Stimulated activated CD4-positive, alpha-beta T cell treated with anti-CD3 and anti-CD28 coated beads, Interleukin-4, amount 100 ng/mL, for 48 hours (primary cell): ENCODE measurements around the gene GRK6.
"Not testable (repeated sequence)": the region's sequence is repeated elsewhere in the genome, so short reads cannot be mapped to it uniquely, and the experiment has no call there.

Source experiments
- DNase-seq, 2 donors: peaks; one replicate each; pipeline ENCODE4 v3.0.0-alpha.2; 2020; ENCODE audit warnings: low read depth in 2 of 2

GRK6 gene

DNA sequence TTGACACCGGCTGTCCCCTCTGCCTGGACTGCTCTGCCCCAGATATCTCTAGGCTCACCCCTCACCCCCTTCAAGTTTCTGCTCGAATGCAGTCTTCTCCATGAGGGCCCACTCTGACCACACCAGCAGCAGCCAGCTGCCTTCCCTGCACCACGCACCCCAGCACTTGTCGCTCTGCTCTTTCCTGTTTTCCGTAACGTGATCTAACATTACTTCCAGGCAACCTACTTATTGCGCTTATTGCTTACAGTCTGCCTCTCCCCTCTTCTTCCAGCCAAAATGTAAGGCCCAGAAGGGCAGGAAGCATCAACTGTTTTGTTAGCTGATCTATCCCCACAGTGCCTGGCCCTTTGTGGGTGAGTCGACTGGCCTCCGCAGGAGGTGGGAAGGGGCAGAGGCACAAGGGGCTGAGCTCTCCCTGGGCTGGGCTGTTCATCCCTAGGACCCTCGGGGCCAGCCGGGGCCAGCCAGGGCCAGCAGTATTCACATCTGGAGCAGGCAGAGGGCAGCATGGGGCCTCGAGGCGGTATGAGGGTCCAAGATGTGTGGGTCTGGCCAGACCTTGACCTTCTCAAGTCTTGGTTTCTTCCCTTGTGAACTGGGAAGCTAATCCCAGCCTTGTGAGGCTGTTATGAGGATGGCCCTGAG is 58.5 kb downstream of the GRK6 start:
- no peak for DNase-seq

DNA sequence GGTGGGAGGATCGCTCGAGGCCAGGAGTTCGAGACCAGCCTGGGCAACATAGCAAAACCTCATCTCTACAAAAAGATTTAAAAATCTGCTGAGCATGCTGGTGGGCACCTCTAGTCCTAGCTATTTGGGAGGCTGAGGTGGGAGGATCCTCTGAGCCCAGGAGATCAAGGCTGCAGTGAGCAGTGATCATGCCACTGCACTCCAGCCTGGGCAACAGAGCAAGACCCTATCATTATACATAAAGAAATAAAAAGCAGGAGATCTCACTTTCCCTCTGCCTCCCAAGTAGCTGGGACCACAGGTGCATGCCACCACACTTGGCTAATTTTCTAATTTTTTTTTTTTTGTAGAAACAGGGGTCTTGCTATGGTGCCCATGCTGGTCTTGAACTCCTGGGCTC is 59.3 kb downstream of the GRK6 start:
- not testable (repeated sequence) for DNase-seq

DNA sequence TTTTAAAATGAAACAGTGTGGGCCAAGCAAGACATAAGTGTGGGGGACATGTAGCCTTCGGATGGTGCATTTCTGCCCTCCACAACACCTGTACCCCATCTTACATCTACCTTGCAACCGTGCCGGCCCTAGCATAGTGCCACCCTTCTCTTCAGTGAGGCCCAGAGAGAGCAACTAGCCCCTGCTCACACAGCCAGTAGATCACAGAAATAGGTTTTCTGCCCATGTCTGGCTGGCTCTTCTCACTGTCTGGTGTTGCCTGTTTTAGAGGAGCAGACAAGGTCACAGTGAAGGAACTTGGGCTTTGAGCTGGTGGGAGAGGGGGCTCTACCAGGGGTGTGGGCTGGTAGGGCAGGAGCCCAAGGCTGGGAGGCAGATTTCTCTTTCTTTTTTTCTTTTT is 59.8 kb downstream of the GRK6 start:
- no peak for DNase-seq

GRCh38 chr5:177487144-177487543 is 60.7 kb downstream of the GRK6 start:
- DNase-seq, result no peak

DNA sequence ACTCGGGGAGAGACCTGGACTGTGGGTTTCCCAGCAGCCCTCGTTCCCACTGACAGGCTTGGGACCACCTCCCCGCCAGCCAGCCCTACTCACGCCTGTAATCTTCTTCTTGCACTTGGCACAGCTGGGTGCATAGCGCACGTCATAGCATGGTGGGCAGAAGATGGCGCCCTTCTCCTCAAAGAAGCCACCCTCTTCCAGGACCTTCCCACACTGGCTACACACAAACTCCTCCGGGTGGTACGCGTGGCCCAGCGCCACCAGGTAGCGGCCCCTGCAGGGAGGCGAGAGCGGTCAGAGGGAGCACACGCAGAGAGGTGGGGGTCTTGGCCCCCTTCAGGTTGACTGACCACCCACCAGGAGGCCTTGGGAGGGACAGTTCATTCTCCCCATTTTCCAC is 61.5 kb downstream of the GRK6 start:
- DNase-seq, result no peak

GRCh38 chr5:177489119-177489716 is 62.7 kb downstream of the GRK6 start:
- no peak for DNase-seq

GRCh38 chr5:177490311-177490991 is 64.0 kb downstream of the GRK6 start:
- no peak for DNase-seq

DNA sequence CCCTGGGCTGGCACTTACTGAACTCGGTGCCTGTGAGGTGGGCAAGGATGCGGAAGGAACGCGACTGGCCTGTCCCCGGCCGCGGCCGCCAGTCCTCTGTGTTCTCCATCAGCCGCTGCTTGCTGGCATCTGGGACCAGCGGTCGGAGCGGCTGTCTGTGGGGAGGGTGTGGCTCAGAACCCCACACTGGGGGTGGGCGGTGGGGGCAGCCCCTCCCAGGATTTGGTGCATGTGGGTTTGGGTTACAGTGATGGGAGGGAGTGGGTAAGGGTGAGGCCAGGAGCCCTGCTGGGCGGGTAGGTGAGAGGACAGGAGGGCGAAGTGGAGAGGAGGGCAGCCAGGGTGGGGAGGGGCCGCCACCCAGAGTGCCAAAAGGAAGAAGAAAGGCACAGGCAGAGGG is 64.5 kb downstream of the GRK6 start:
- DNase-seq, result no peak

DNA sequence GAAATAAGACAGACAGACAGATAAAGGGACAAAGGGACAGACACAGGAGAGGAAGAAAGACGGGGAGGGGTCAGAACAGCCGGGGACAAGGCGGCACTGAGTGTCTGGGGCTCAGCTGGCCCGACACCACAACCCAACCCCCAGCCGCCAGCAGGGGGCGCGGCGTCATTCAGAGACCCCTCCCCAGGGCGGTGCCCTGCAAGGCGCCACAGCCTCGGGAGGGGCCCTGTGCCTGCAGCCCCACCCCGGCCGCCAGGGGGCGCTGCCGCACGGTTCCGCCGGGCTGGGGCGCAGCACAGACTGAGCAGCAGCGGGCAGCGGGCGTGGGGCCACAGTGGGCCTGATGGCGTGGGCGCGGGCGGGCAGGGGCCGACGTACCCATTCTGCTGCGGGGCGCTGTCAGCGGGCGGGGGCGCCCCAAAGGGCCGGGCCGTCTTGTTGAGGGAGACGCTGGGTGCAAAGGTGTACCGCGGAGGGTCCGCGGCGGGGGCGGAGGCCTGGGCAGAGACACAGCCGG is 65.0 kb downstream of the GRK6 start:
- DNase-seq, result peak in 1 of 2 donors; percentile 50

- no peak for DNase-seq
These were observed 65.7 kb downstream of the GRK6 start for GRCh38 chr5:177491983-177492746.
